Measurements from ENCODE around the gene SYNRG. TPM values are rescaled to one million over a fixed set of nuclear protein-coding genes. Genes with fewer than 3 reads are reported as not detected.

Gene SYNRG
- total and polyA plus RNA-seq, 9 donors: 10.9 to 40.0 (median 31.1) TPM

DNA sequence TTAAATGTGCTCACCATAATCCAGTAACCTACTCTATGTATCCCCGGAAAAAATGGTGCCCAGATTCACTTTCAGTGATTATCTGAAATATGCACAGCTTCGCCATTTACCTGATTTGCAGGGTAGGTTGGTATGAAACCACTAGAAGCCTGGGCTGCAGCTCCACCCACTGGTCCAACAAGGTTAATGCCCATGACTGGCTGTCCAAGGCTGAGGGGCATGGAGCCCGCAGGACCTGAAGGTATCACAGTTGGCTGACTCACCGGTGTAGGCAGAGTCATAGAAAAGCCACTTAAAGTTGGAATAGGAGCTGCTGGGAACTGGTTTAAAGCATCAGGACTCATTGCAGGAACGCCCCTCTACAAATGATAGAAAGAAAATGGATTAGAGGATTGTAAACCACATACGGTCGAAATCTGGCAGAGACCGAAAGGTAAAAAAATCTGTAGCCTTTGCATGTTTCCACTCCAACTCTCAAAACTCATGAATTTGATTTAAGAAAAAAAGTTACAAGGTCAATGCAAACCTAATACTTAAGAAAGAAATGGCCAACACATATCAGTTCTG is 38.6 kb downstream of the SYNRG start:
- intact Hi-C loops (cut with DNase I): no loop called here
- Histone ChIP-seq H3K27ac (no peak overlapping the region), H3K4me3 (no peak overlapping the region), H3K27me3 (no peaks in the 10 kb centered on the region), H3K36me3 (no peaks in the 10 kb centered on the region), H3K9me3 (no peaks in the 10 kb centered on the region), H3K4me1 (ENCODE audit: insufficient read depth) (no peaks in the 10 kb centered on the region)
- DNase-seq: no peak
- TF ChIP-seq EP300 (IDR thresholded peaks at IDR 0.05) (no peak), POLR2A (IDR thresholded peaks at IDR 0.05) (no peak), CTCF (IDR thresholded peaks at IDR 0.05) (no peak)
- 89 to 93% (median 92%) methylated on average over 8 of the region's 8 CpGs for WGBS, 3 donors

GRCh38 chr17:37568350-37569053 is 40.7 kb downstream of the SYNRG start:
- H3K4me3 ChIP-seq: no peak overlapping the region
- no peaks in the 10 kb centered on the region for H3K36me3 ChIP-seq
- TF ChIP-seq POLR2A (IDR thresholded peaks at IDR 0.05): no peak
- no peak for TF ChIP-seq EP300 (IDR thresholded peaks at IDR 0.05)
- TF ChIP-seq CTCF (IDR thresholded peaks at IDR 0.05): no peak
- H3K9me3 ChIP-seq: no peaks in the 10 kb centered on the region
- H3K27ac ChIP-seq: no peak overlapping the region
- intact Hi-C loops (cut with DNase I): no loop called here
- 96 to 99% (median 96%) methylated on average over 2 of the region's 2 CpGs for WGBS, 3 donors
- H3K4me1 ChIP-seq (ENCODE audit: insufficient read depth): no peaks in the 10 kb centered on the region
- DNase-seq: no peak
- H3K27me3 ChIP-seq: no peaks in the 10 kb centered on the region

DNA sequence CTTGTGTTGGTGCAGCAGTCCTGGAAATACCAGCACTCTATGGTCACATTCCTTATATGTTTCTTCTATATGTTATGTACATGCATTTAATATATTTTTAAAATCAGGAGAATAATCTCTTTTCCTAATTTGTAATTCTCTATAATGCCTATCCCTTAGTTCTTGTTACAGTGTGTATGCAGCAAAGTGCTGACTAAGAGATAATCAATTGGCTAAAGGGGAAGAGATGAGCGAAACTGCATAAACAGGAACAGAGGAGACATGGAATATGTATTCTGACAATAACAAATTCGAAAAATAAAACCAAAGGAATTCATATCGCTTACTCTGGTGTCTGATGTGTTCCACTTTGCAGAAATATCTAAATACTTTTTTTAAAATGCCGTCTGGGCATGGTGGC is 41.7 kb downstream of the SYNRG start:
- TF ChIP-seq EP300 (IDR thresholded peaks at IDR 0.05): no peak
- WGBS, 3 donors: 90 to 93% (median 90%) methylated on average over 4 of the region's 4 CpGs

DNA sequence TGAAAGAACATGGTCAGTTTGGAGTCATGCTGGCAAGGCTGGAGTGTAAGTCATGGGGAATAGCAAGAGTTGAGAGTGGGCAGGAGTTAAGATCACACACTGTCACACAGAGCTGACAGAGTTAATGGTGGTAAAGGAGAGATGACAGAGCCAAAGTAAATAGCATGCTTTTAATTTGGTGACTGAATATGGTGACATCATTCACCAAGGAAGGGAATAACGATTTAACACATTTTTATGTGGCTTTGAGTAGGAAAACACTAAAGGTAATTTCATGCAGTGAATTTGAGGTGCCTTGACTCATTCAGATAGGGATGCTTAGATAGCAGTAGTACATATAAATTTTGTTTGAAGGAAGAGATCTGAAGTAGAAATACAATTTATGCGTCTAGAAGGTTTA is 42.1 kb downstream of the SYNRG start:
- Histone ChIP-seq H3K36me3 (no peaks in the 10 kb centered on the region), H3K4me1 (ENCODE audit: insufficient read depth) (no peaks in the 10 kb centered on the region), H3K27ac (no peak overlapping the region), H3K27me3 (no peaks in the 10 kb centered on the region), H3K9me3 (no peaks in the 10 kb centered on the region), H3K4me3 (no peak overlapping the region)
- WGBS, 3 donors: 80 to 89% (median 83%) methylated on average over 2 of the region's 2 CpGs
- TF ChIP-seq EP300 (IDR thresholded peaks at IDR 0.05) (no peak), POLR2A (IDR thresholded peaks at IDR 0.05) (no peak), CTCF (IDR thresholded peaks at IDR 0.05) (no peak)
- DNase-seq: no peak
- intact Hi-C loops (cut with DNase I): no loop called here

More for the DNA sequence above, 41.7 kb downstream of the SYNRG start:
- intact Hi-C loops (cut with DNase I): no loop called here
- DNase-seq: no peak
- H3K4me1 ChIP-seq (ENCODE audit: insufficient read depth): no peaks in the 10 kb centered on the region
- no peaks in the 10 kb centered on the region for H3K27me3 ChIP-seq
- H3K36me3 ChIP-seq: no peaks in the 10 kb centered on the region
- H3K4me3 ChIP-seq: no peak overlapping the region
- no peaks in the 10 kb centered on the region for H3K9me3 ChIP-seq
- H3K27ac ChIP-seq: no peak overlapping the region

DNA sequence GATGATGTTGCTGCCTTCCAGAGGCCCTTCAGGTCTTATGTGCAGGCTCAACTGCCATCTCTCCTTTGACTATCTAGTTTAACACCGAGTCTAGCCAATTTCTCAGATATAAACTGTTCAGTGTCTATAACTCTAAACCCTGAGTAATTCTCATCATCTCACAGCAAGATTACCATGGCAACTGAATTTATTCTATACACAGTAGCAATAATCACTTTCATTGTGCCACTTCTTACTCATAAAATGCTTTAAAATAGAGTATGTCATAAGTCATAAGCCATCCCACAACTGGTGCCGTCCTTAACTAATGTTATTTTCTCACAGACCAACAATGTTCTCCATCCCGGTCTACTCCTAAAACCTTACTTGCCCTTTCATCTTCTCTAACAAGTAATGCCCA is 45.0 kb downstream of the SYNRG start:
- 92 to 98% (median 93%) methylated on average over 3 of the region's 3 CpGs for WGBS, 3 donors
- no peak overlapping the region for H3K4me3 ChIP-seq
- no peaks in the 10 kb centered on the region for H3K9me3 ChIP-seq
- H3K27ac ChIP-seq: no peak overlapping the region
- intact Hi-C loops (cut with DNase I): no loop called here
- no peaks in the 10 kb centered on the region for H3K27me3 ChIP-seq
- no peaks in the 10 kb centered on the region for H3K4me1 ChIP-seq (ENCODE audit: insufficient read depth)
- H3K36me3 ChIP-seq: no peaks in the 10 kb centered on the region
- TF ChIP-seq POLR2A (IDR thresholded peaks at IDR 0.05): no peak
- TF ChIP-seq CTCF (IDR thresholded peaks at IDR 0.05): no peak
- no peak for TF ChIP-seq EP300 (IDR thresholded peaks at IDR 0.05)
- DNase-seq: no peak
